Measurements from ENCODE around the gene FBXL16.

FBXL16 gene

DNA sequence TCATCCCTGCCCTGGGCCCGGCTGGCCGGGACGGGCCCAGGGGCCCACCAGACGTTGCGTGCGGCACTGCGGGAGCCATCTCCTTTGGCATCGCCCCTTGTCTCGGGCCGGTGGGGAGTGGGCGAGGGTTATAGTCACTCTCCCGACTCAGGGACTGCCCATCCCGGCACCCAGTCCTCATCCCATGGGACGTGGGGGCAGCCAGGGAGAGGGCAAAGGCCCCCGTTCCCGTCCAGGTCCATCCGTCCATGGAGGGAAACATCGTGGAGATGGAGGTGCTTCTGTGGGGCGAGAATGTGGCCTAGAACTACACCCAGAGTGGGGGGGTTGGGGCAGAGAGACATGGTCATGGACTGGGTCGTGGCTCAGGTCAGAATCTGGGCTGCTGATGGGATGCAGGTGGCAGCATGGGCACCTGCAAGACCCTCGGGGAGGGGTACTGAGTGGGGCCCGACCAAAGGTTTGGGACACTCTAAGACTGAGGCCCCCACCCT lies 58.9 kb downstream of the FBXL16 start:
- no peaks in the 10 kb centered on the region for H3K27me3 ChIP-seq (ENCODE audit: insufficient read depth, poor library complexity, severe bottlenecking)
- DNase-seq (ENCODE audit: low read depth in 1 of 2, low spot score in 1 of 2): no peak
- no peak overlapping the region for H3K4me3 ChIP-seq (replicated peaks; ENCODE audit: insufficient read depth, low read length)
- 0 out of 2 replicates have a peak, but pooled peaks have one; percentile 8 for TF ChIP-seq POLR2AphosphoS5 (IDR thresholded peaks at IDR 0.05; ENCODE audit: low read depth)
- TF ChIP-seq, protein P1, sequence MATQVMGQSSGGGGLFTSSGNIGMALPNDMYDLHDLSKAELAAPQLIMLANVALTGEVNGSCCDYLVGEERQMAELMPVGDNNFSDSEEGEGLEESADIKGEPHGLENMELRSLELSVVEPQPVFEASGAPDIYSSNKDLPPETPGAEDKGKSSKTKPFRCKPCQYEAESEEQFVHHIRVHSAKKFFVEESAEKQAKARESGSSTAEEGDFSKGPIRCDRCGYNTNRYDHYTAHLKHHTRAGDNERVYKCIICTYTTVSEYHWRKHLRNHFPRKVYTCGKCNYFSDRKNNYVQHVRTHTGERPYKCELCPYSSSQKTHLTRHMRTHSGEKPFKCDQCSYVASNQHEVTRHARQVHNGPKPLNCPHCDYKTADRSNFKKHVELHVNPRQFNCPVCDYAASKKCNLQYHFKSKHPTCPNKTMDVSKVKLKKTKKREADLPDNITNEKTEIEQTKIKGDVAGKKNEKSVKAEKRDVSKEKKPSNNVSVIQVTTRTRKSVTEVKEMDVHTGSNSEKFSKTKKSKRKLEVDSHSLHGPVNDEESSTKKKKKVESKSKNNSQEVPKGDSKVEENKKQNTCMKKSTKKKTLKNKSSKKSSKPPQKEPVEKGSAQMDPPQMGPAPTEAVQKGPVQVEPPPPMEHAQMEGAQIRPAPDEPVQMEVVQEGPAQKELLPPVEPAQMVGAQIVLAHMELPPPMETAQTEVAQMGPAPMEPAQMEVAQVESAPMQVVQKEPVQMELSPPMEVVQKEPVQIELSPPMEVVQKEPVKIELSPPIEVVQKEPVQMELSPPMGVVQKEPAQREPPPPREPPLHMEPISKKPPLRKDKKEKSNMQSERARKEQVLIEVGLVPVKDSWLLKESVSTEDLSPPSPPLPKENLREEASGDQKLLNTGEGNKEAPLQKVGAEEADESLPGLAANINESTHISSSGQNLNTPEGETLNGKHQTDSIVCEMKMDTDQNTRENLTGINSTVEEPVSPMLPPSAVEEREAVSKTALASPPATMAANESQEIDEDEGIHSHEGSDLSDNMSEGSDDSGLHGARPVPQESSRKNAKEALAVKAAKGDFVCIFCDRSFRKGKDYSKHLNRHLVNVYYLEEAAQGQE (IDR thresholded peaks at IDR 0.05; ENCODE audit: insufficient replicate concordance, low read depth): no peak
- H3K27ac ChIP-seq (replicated peaks): no peak overlapping the region

DNA sequence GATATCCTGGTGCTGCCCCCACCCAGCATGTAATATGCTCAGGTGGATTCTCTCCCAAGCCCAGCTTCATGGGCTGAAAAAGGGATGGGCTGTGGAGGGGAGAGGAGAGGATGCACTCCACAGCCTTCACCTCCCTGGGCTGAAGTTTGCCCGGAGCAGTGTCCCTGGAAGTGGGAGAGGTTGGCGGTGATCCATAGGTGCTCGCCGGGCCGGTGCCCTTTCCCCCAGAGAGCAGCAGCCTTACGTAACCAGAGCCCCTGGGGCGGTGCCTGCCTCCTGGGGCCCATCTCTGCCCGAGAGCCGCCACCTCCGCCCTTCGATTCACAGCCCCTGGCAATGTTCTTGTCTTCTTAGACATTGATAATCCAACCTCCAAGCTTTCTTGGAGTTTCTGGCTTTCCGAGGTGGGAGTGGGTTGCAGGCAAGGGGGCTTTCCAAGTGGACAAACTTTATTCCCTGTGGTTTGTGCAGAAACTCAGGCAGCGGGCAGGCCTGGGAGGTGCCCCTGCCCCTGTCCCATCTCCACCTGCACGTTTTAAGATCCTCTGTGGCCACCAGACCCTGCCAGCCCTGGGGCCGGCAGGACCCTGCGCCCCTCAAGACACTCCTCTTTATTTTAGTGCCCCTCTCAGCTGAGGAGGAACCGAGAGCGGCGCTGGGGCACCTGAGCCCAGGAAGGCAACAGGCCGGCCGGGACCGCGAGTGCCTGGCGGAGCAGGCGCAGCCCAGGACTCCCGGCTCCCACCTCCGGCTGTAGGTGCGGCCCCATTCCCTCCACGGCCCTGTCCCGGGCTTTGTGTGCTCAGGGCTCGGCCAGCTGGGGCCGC lies 59.5 kb downstream of the FBXL16 start:
- no peak for TF ChIP-seq SPI1 (IDR thresholded peaks at IDR 0.05; ENCODE audit: borderline replicate concordance, low read depth)
- TF ChIP-seq, protein P1 (IDR thresholded peaks at IDR 0.05; ENCODE audit: insufficient replicate concordance, low read depth): no peak
- TF ChIP-seq GABPA (IDR thresholded peaks at IDR 0.05; ENCODE audit: low read depth): no peak
- no peak; the same call in none of the 2 replicates for TF ChIP-seq POLR2AphosphoS5 (IDR thresholded peaks at IDR 0.05; ENCODE audit: low read depth)
- TF ChIP-seq, protein P2, sequence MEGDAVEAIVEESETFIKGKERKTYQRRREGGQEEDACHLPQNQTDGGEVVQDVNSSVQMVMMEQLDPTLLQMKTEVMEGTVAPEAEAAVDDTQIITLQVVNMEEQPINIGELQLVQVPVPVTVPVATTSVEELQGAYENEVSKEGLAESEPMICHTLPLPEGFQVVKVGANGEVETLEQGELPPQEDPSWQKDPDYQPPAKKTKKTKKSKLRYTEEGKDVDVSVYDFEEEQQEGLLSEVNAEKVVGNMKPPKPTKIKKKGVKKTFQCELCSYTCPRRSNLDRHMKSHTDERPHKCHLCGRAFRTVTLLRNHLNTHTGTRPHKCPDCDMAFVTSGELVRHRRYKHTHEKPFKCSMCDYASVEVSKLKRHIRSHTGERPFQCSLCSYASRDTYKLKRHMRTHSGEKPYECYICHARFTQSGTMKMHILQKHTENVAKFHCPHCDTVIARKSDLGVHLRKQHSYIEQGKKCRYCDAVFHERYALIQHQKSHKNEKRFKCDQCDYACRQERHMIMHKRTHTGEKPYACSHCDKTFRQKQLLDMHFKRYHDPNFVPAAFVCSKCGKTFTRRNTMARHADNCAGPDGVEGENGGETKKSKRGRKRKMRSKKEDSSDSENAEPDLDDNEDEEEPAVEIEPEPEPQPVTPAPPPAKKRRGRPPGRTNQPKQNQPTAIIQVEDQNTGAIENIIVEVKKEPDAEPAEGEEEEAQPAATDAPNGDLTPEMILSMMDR (IDR thresholded peaks at IDR 0.05; ENCODE audit: insufficient read depth, low read length): no peak
- no peaks in the 10 kb centered on the region for H3K27me3 ChIP-seq (ENCODE audit: insufficient read depth, poor library complexity, severe bottlenecking)
- no peak overlapping the region for H3K4me3 ChIP-seq (replicated peaks; ENCODE audit: insufficient read depth, low read length)
- no peak overlapping the region for H3K27ac ChIP-seq (replicated peaks)
- no peak for DNase-seq (ENCODE audit: low read depth in 1 of 2, low spot score in 1 of 2)

DNA sequence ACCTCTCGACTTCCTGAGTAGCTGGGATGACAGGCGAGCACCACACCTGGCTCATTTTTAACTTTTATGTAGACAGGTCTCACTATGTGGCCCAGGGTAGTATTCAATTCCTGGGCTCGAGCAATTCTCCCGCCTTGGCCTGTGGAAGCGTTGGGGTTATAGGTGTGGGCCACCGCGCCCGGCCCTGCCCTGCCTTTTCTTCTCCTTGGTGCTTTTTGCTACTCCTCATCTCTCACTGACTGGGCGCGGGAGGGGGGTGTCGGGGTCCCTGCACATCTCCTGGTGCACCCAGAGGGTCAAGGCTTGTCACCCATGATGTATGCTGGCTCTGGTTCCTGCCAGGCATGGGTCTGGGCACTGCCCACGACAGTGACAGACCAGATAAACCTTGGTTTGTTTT lies 61.0 kb downstream of the FBXL16 start:
- no peak for TF ChIP-seq SPI1 (IDR thresholded peaks at IDR 0.05; ENCODE audit: borderline replicate concordance, low read depth)
- no peak for TF ChIP-seq GABPA (IDR thresholded peaks at IDR 0.05; ENCODE audit: low read depth)
- TF ChIP-seq, protein P1 (IDR thresholded peaks at IDR 0.05; ENCODE audit: insufficient replicate concordance, low read depth): no peak
- TF ChIP-seq, protein P2 (IDR thresholded peaks at IDR 0.05; ENCODE audit: insufficient read depth, low read length): no peak
- TF ChIP-seq POLR2AphosphoS5 (IDR thresholded peaks at IDR 0.05; ENCODE audit: low read depth): no peak

More for the DNA sequence above, 61.0 kb downstream of the FBXL16 start:
- DNase-seq (ENCODE audit: low read depth in 1 of 2, low spot score in 1 of 2): no peak
- Histone ChIP-seq H3K27ac (replicated peaks) (no peak overlapping the region), H3K27me3 (ENCODE audit: insufficient read depth, poor library complexity, severe bottlenecking) (no peaks in the 10 kb centered on the region), H3K4me3 (replicated peaks; ENCODE audit: insufficient read depth, low read length) (no peak overlapping the region)

All from HL-60 (cell line).